HepG2 (cell line): ENCODE data around the gene LRRC74A. TPM values are rescaled to one million over a fixed set of nuclear protein-coding genes. Genes with fewer than 3 reads are reported as not detected.

Experiments used
- AGO1 ChIP-seq: fragments of 200-400 bp; formaldehyde crosslinking; IDR thresholded peaks from 2 replicates; pipeline ENCODE4 v1.6.1; 2017; ENCODE audit warnings: mild to moderate bottlenecking, low read depth, low read length, moderate library complexity; ENCODE audit not compliant: poor library complexity, severe bottlenecking
- ARNT2 ChIP-seq: sonication (generic); formaldehyde crosslinking; IDR thresholded peaks from 2 replicates; pipeline ENCODE4 v1.8.0; 2022; ENCODE audit warnings: mild to moderate bottlenecking, low read depth, missing genetic modification reagents, moderate library complexity
- CCDC6 ChIP-seq: sonication (generic); formaldehyde crosslinking; IDR thresholded peaks from 2 replicates; pipeline ENCODE4 v1.8.1; 2022; ENCODE audit warnings: mild to moderate bottlenecking, missing genetic modification reagents, moderate library complexity
- FOXA1 ChIP-seq, 2 experiments: fragments of 450-650 bp in 1 of 2; sonication (generic) in 1 of 2; formaldehyde crosslinking in 1 of 2; IDR thresholded peaks; 2 replicates each; pipeline versions ENCODE4 v1.4.0 to v1.6.1; 2016 to 2020; ENCODE audit warnings: missing genetic modification reagents in 1 of 2
- GABPB1 ChIP-seq: IDR thresholded peaks from 2 replicates; pipeline ENCODE4 v1.6.1; 2016; ENCODE audit warnings: mild to moderate bottlenecking, missing genetic modification reagents, moderate library complexity, missing compliant biosample characterization
- HCFC1 ChIP-seq: fragments of 150-350 bp; IDR thresholded peaks from 2 replicates; pipeline ENCODE4 v1.6.1; 2014; ENCODE audit warnings: low read depth, low read length
- KDM2A ChIP-seq: sonication (generic); formaldehyde crosslinking; IDR thresholded peaks from 2 replicates; pipeline ENCODE4 v1.4.0; 2020; ENCODE audit warnings: low read depth, missing genetic modification reagents, borderline replicate concordance
- MED1 ChIP-seq: sonication (generic); formaldehyde crosslinking; IDR thresholded peaks from 2 replicates; pipeline ENCODE4 v1.4.0; 2020; ENCODE audit warnings: missing genetic modification reagents
- MTF2 ChIP-seq: sonication (generic); formaldehyde crosslinking; IDR thresholded peaks from 2 replicates; pipeline ENCODE4 v1.5.0; 2020; ENCODE audit warnings: missing genetic modification reagents, borderline replicate concordance
- PAXIP1 ChIP-seq: sonication (generic); formaldehyde crosslinking; conservative IDR thresholded peaks from 2 replicates; pipeline ENCODE4 v1.4.0; 2020; ENCODE audit warnings: mild to moderate bottlenecking, missing genetic modification reagents, moderate library complexity
- PRPF4 ChIP-seq: fragments of 200-400 bp; formaldehyde crosslinking; IDR thresholded peaks from 2 replicates; pipeline ENCODE4 v1.6.1; 2016; ENCODE audit warnings: low read length, low read depth; ENCODE audit not compliant: poor library complexity, severe bottlenecking
- RFXAP ChIP-seq: sonication (generic); formaldehyde crosslinking; IDR thresholded peaks from 2 replicates; pipeline ENCODE4 v1.4.0; 2020; ENCODE audit warnings: missing genetic modification reagents, borderline replicate concordance
- SATB2 ChIP-seq: sonication (generic); formaldehyde crosslinking; IDR thresholded peaks from 2 replicates; pipeline ENCODE4 v1.5.0; 2020; ENCODE audit warnings: missing genetic modification reagents
- SKI ChIP-seq: fragments of 450-650 bp; IDR thresholded peaks from one replicate; pipeline ENCODE4 v1.6.1; 2018; ENCODE audit warnings: mild to moderate bottlenecking; ENCODE audit not compliant: partially characterized antibody
- SP4 ChIP-seq: sonication (generic); formaldehyde crosslinking; IDR thresholded peaks from 2 replicates; pipeline ENCODE4 v1.8.1; 2023; ENCODE audit warnings: mild to moderate bottlenecking, missing genetic modification reagents
- SP5 ChIP-seq: IDR thresholded peaks from 2 replicates; pipeline ENCODE4 v1.6.1; 2016; ENCODE audit warnings: low read depth, borderline replicate concordance
- TSC22D2 ChIP-seq: sonication (generic); formaldehyde crosslinking; IDR thresholded peaks from 2 replicates; pipeline ENCODE4 v1.5.1; 2020; ENCODE audit warnings: missing genetic modification reagents, mild to moderate bottlenecking, borderline replicate concordance
- ZBTB44 ChIP-seq: sonication (generic); formaldehyde crosslinking; IDR thresholded peaks from 2 replicates; pipeline ENCODE4 v1.4.0; 2020; ENCODE audit warnings: missing genetic modification reagents
- ZNF552 ChIP-seq: sonication (generic); formaldehyde crosslinking; IDR thresholded peaks from 2 replicates; pipeline ENCODE4 v1.9.0; 2022; ENCODE audit warnings: missing genetic modification reagents, mild to moderate bottlenecking, borderline replicate concordance
- ZNF569 ChIP-seq: sonication (generic); formaldehyde crosslinking; IDR thresholded peaks from 2 replicates; pipeline ENCODE4 v1.5.0; 2020; ENCODE audit warnings: mild to moderate bottlenecking, missing genetic modification reagents, moderate library complexity, borderline replicate concordance
- ZNF639 ChIP-seq: conservative IDR thresholded peaks from 2 replicates; pipeline ENCODE4 v1.6.1; 2018; ENCODE audit warnings: missing genetic modification reagents
- ZNF788 ChIP-seq: sonication (generic); formaldehyde crosslinking; IDR thresholded peaks from 2 replicates; pipeline ENCODE4 v1.5.0; 2020; ENCODE audit warnings: mild to moderate bottlenecking, missing genetic modification reagents, borderline replicate concordance
- polyA plus RNA-seq, 8 experiments: library from polyadenylated mRNA; depleted of rRNA in 3 of 8; stranded (reverse) in 7 of 8; unstranded in 1 of 8; fragments of >200 nt; fragmentation: Illumina TruSeq in 4 of 8; extraction: Trizol in 4 of 8; gene quantifications; 2 replicates each; pipeline versions ENCODE4 v1.2.1 to v1.2.3, GENCODE V29; 2011 to 2016; ENCODE audit warnings: low read depth in 4 of 8, missing spikeins in 1 of 8, mixed read lengths in 1 of 8; ENCODE audit not compliant: insufficient read depth in 1 of 8
- total RNA-seq, 5 experiments: library from RNA; depleted of rRNA; stranded (reverse); fragments of >200 nt; fragmentation: Illumina TruSeq; extraction: Trizol; gene quantifications; 2 replicates each; pipeline ENCODE4 v1.2.3, GENCODE V29; 2016; ENCODE audit warnings: low read depth in 1 of 5

LRRC74A gene
- total and polyA plus RNA-seq, 2 of the 13 experiments (the other 11 are each of a cell fraction or from before 2014, with no cell fraction given) = not detected

GRCh38 chr14:76812422-76813383 lies 13.5 kb upstream of the LRRC74A start, which contains the start of gene ANGEL1 (continued):
- TF ChIP-seq ZNF788 (CRISPR knock-in tag) (peak; percentile 93), GABPB1 (CRISPR knock-in tag) (peak; percentile 91), CCDC6 (peak; percentile 94), SATB2 (CRISPR knock-in tag) (peak; percentile 71), ARNT2 (CRISPR knock-in tag) (peak; percentile 52; the same call in 1 of the 2 replicates), ZNF639 (CRISPR knock-in tag) (peak; percentile 73), TSC22D2 (peak; percentile 34; the same call in 1 of the 2 replicates), KDM2A (CRISPR knock-in tag) (peak; percentile 97), HCFC1 (peak; percentile 49; the same call in 1 of the 2 replicates), RFXAP (CRISPR knock-in tag) (peak; percentile 31), PRPF4 (peak; percentile 97), ZBTB44 (no peak), ZNF569 (CRISPR knock-in tag) (no peak), ZNF552 (CRISPR knock-in tag) (no peak), MED1 (peak; percentile 55; the same call in 1 of the 2 replicates), PAXIP1 (CRISPR knock-in tag) (peak; percentile 57), FOXA1 (IDR thresholded peaks at IDR 0.05) (no peak), FOXA1 (CRISPR knock-in tag; IDR thresholded peaks at IDR 0.05) (peak; percentile 43; the same call in 1 of the 2 replicates), SKI (peak; percentile 59), MTF2 (CRISPR knock-in tag) (no peak), SP4 (CRISPR knock-in tag) (peak; percentile 93), AGO1 (peak; percentile 47), SP5 (peak; percentile 94)
